HG03066 (cell line): ENCODE measurements around the gene LBX2.
"Not testable (repeated sequence)": the region's sequence is repeated elsewhere in the genome, so short reads cannot be mapped to it uniquely, and the experiment has no call there.

ENCODE experiments used
- ATAC-seq: cut with Tn5 transposase; IDR thresholded peaks from one replicate; pipeline ENCODE4 v1.9.1; 2021; ENCODE audit warnings: low read depth; ENCODE audit not compliant: unreplicated experiment

LBX2 gene

GRCh38 chr2:74488643-74489481 is 10.5 kb downstream of the LBX2 start:
- no peak for ATAC-seq

- no peak for ATAC-seq
Measured at GRCh38 chr2:74486141-74486540, 13.3 kb downstream of the LBX2 start.

- not testable (repeated sequence) for ATAC-seq
Measured at GRCh38 chr2:74483675-74484164, 15.7 kb downstream of the LBX2 start.

GRCh38 chr2:74482801-74483674 is 16.4 kb downstream of the LBX2 start, which contains the start of the genes CCDC142 and TTC31:
CCDC142 (minus strand) TSS chr2:74482998; CDS start chr2:74482837, 161 bp downstream.
TTC31 (plus strand) TSS chr2:74483081; CDS start chr2:74483096, 15 bp downstream.
- peak; percentile 89 for ATAC-seq

- ATAC-seq = peak; percentile 50
Measured at GRCh38 chr2:74481961-74482800, 17.2 kb downstream of the LBX2 start.

GRCh38 chr2:74481431-74481830 is 18.0 kb downstream of the LBX2 start:
- ATAC-seq = no peak

GRCh38 chr2:74474899-74475298 is 24.5 kb downstream of the LBX2 start:
- no peak for ATAC-seq

- no peak for ATAC-seq
Measured at GRCh38 chr2:74474481-74474880, 24.9 kb downstream of the LBX2 start.

- peak; percentile 4 for ATAC-seq
Measured at GRCh38 chr2:74472945-74473258, 26.5 kb downstream of the LBX2 start.

GRCh38 chr2:74472086-74472944 is 27.1 kb downstream of the LBX2 start, which contains the start of gene MRPL53:
MRPL53 (minus strand) TSS chr2:74472680; CDS start chr2:74472660, 20 bp downstream.
- peak; percentile 82 for ATAC-seq

- ATAC-seq = no peak
Measured at GRCh38 chr2:74471332-74472065, 27.9 kb downstream of the LBX2 start.

- ATAC-seq = not testable (repeated sequence)
Measured at GRCh38 chr2:74470742-74471141, 28.7 kb downstream of the LBX2 start.

GRCh38 chr2:74464406-74464805 is 35.0 kb downstream of the LBX2 start:
- ATAC-seq = no peak

- no peak for ATAC-seq
Measured at GRCh38 chr2:74462786-74463105, 36.7 kb downstream of the LBX2 start.

- no peak for ATAC-seq
Measured at GRCh38 chr2:74462054-74462785, 37.2 kb downstream of the LBX2 start.

- ATAC-seq = no peak
Measured at GRCh38 chr2:74461187-74462053, 38.0 kb downstream of the LBX2 start.

- ATAC-seq = not testable (repeated sequence)
Measured at GRCh38 chr2:74460187-74460586, 39.2 kb downstream of the LBX2 start.
